Neural progenitor cell (in vitro differentiated cells): ENCODE data around the gene LAMA1.

Experiments used
- EZH2 ChIP-seq: fragments of 200-600 bp; sonication (generic); IDR thresholded peaks from 2 replicates; pipeline ENCODE4 v1.6.1; 2017; ENCODE audit warnings: antibody characterized with exemption, mild to moderate bottlenecking, moderate library complexity
- TF ChIP-seq, protein P1 (sequence below): fragments of 200-600 bp; sonication (generic); IDR thresholded peaks from 2 replicates; pipeline ENCODE4 v1.5.1; 2017; ENCODE audit warnings: antibody characterized with exemption, mild to moderate bottlenecking

DNA sequence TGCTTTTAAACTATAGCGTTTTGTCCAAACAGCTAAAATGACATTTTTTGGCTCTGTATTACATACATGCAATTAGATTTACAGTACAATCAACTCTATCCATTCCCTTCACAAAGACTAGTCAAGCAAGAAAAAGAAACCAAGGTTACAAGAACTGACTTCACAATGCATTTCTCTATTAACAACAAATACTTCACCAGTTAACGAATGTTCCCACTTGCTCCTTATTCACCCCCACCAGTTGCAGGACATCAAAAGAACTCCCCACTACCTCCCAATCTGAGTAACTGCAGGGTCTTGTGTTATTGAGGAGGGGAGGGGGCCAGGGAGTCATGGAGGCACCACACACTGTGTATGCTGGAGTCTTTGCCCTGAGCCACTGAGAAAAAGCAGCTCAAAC, 34.9 kb downstream of the LAMA1 start:
- TF ChIP-seq, protein P1, sequence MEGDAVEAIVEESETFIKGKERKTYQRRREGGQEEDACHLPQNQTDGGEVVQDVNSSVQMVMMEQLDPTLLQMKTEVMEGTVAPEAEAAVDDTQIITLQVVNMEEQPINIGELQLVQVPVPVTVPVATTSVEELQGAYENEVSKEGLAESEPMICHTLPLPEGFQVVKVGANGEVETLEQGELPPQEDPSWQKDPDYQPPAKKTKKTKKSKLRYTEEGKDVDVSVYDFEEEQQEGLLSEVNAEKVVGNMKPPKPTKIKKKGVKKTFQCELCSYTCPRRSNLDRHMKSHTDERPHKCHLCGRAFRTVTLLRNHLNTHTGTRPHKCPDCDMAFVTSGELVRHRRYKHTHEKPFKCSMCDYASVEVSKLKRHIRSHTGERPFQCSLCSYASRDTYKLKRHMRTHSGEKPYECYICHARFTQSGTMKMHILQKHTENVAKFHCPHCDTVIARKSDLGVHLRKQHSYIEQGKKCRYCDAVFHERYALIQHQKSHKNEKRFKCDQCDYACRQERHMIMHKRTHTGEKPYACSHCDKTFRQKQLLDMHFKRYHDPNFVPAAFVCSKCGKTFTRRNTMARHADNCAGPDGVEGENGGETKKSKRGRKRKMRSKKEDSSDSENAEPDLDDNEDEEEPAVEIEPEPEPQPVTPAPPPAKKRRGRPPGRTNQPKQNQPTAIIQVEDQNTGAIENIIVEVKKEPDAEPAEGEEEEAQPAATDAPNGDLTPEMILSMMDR = no peak
- TF ChIP-seq EZH2 = no peak
